ENCODE data around the gene ACTMAP.

DNA sequence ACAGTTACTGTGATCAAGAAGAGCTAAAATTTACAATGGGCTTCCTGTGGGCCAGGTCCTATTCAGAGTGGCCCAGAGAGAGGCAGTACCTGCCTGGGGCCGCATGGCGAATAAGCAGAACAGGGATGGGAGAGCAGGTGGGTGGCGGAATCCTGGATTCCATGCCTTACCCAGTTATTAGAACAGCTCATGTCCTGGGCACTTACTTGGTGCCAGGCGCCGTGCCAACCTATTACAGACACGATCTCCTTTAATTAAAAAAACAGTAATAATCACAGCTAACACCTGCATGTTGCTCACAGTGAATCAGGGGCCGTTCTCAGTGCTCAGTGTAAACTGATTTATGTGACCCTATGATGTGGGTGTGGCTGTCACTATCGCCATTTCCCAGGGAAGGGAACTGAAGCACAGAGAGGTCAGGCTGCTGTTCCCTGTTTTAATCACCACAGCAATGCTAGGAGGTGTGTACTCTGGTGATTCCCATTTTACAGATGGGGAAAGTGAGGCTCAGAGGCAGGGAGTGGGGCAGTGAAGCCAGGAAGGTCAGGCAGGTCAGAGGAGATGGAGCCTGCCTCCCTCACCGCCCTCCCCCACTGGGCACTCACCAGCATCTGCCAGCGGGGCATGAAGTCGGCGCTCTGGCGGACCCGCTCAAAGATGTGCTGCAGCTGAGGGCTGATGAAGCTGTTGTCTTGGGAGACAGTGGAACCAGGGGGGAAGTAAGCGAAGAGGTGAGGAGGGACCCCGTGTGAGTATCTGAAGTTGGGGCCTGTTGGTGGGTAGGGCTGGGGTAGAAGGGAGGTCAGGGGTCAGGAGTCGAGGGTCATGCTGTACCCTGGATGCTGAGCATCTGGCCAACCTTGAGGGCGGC is 45.6 kb downstream of the ACTMAP start:
- no peak for TF ChIP-seq CTCF (IDR thresholded peaks at IDR 0.05)
- TF ChIP-seq POLR2A (IDR thresholded peaks at IDR 0.05), result no peak

Data from sigmoid colon (tissue), 3 donors.